ENCODE measurements around the gene CNBP. TPM values are rescaled to one million over a fixed set of nuclear protein-coding genes. Genes with fewer than 3 reads are reported as not detected.

Gene CNBP
- polyA plus RNA-seq, 1 donor (not counting 4 experiments of a cell fraction or from before 2014, with no cell fraction given) = 388 TPM

- Histone ChIP-seq H3K27ac (ENCODE audit: control insufficient read depth, insufficient read depth, low read length) (no peak overlapping the region), H3K36me3 (ENCODE audit: control insufficient read depth in 2 of 2, extremely low read depth in 1 of 2, insufficient read depth in 2 of 2, low read length in 2 of 2) (no peaks in the 10 kb centered on the region), H3K9me1 (ENCODE audit: control insufficient read depth, extremely low read depth, insufficient read depth, low read length) (no peaks in the 10 kb centered on the region), H3K9ac (ENCODE audit: control insufficient read depth, extremely low read depth, insufficient read depth, low read length) (no peak overlapping the region), H3K4me1 (ENCODE audit: control insufficient read depth, extremely low read depth, insufficient read depth, low read length) (no peaks in the 10 kb centered on the region), H2AFZ (ENCODE audit: control insufficient read depth, low read length) (no peak overlapping the region), H4K20me1 (ENCODE audit: control insufficient read depth, extremely low read depth, insufficient read depth, low read length) (no peaks in the 10 kb centered on the region), H3K27me3 (ENCODE audit: control insufficient read depth, extremely low read depth, insufficient read depth, low read length) (no peaks in the 10 kb centered on the region), H3K79me2 (ENCODE audit: control insufficient read depth, insufficient read depth, low read length) (no peaks in the 10 kb centered on the region), H3K4me2 (ENCODE audit: control insufficient read depth, extremely low read depth, insufficient read depth, low read depth, low read length) (no peak overlapping the region), H3K4me3 (ENCODE audit: control insufficient read depth in 2 of 3, extremely low read depth in 1 of 3, insufficient read depth in 2 of 3, low read depth in 1 of 3, low read length in 3 of 3) (no peak overlapping the region), H3K9me3 (ENCODE audit: control insufficient read depth, low read depth, low read length) (no peaks in the 10 kb centered on the region)
- DNase-seq (ENCODE audit: low read depth, low spot score) (no peak), FAIRE-seq (no peak)
- dilution Hi-C loops (cut with MboI; ENCODE audit: extremely low pct_ligation_motif_present, low sequenced_read_pairs) = no loop called here
- TF ChIP-seq CTCF (optimal IDR thresholded peaks at IDR 0.05 in 1 of 3, IDR thresholded peaks at IDR 0.05 in 1 of 3, conservative IDR thresholded peaks at IDR 0.05 in 1 of 3; ENCODE audit: extremely low read depth in 1 of 3, insufficient read depth in 2 of 3, low read length in 3 of 3) (no peak), EZH2 (IDR thresholded peaks at IDR 0.05; ENCODE audit: low read length) (no peak)
Observed at GRCh38 chr3:129218742-129219141, 35.0 kb upstream of the CNBP start.

- DNase-seq (ENCODE audit: low read depth, low spot score) (no peak), FAIRE-seq (no peak)
- Histone ChIP-seq H3K79me2 (ENCODE audit: control insufficient read depth, insufficient read depth, low read length) (no peaks in the 10 kb centered on the region), H3K9ac (ENCODE audit: control insufficient read depth, extremely low read depth, insufficient read depth, low read length) (no peak overlapping the region), H2AFZ (ENCODE audit: control insufficient read depth, low read length) (no peak overlapping the region), H3K27me3 (ENCODE audit: control insufficient read depth, extremely low read depth, insufficient read depth, low read length) (no peaks in the 10 kb centered on the region), H3K9me3 (ENCODE audit: control insufficient read depth, low read depth, low read length) (no peaks in the 10 kb centered on the region), H3K4me1 (ENCODE audit: control insufficient read depth, extremely low read depth, insufficient read depth, low read length) (peaks cover 11% of the 10 kb centered on the region), H3K4me3 (ENCODE audit: control insufficient read depth in 2 of 3, extremely low read depth in 1 of 3, insufficient read depth in 2 of 3, low read depth in 1 of 3, low read length in 3 of 3) (no peak overlapping the region), H3K9me1 (ENCODE audit: control insufficient read depth, extremely low read depth, insufficient read depth, low read length) (no peaks in the 10 kb centered on the region), H4K20me1 (ENCODE audit: control insufficient read depth, extremely low read depth, insufficient read depth, low read length) (no peaks in the 10 kb centered on the region), H3K27ac (ENCODE audit: control insufficient read depth, insufficient read depth, low read length) (no peak overlapping the region), H3K4me2 (ENCODE audit: control insufficient read depth, extremely low read depth, insufficient read depth, low read depth, low read length) (no peak overlapping the region), H3K36me3 (ENCODE audit: control insufficient read depth in 2 of 2, extremely low read depth in 1 of 2, insufficient read depth in 2 of 2, low read length in 2 of 2) (no peaks in the 10 kb centered on the region)
- TF ChIP-seq EZH2 (IDR thresholded peaks at IDR 0.05; ENCODE audit: low read length) (no peak), CTCF (optimal IDR thresholded peaks at IDR 0.05 in 1 of 3, IDR thresholded peaks at IDR 0.05 in 1 of 3, conservative IDR thresholded peaks at IDR 0.05 in 1 of 3; ENCODE audit: extremely low read depth in 1 of 3, insufficient read depth in 2 of 3, low read length in 3 of 3) (no peak)
- dilution Hi-C loops (cut with MboI; ENCODE audit: extremely low pct_ligation_motif_present, low sequenced_read_pairs) = no loop called here
Observed at GRCh38 chr3:129213238-129213637, 29.5 kb upstream of the CNBP start.

All from keratinocyte (primary cell).